ENCODE data around the gene TAF13.

TAF13 gene

GRCh38 chr1:109099938-109100773 lies 24.4 kb upstream of the TAF13 start:
- no peaks in the 10 kb centered on the region for H3K27me3 Mint-ChIP-seq
- no peaks in the 10 kb centered on the region for H3K9me3 Mint-ChIP-seq
- peak overlapping the region; percentile 89 to 99 for H3K4me3 Mint-ChIP-seq
- ATAC-seq (peak; percentile 96), DNase-seq (peak; percentile 96 to 97)
- H3K4me1 Mint-ChIP-seq = peaks cover 26% of the 10 kb centered on the region
- H3K27ac Mint-ChIP-seq = peak overlapping the region; percentile 94 to 99

- no peak for ATAC-seq
- Mint-ChIP-seq H3K27ac (no peak overlapping the region), H3K4me3 (no peak overlapping the region), H3K27me3 (no peaks in the 10 kb centered on the region), H3K4me1 (peaks cover 32% of the 10 kb centered on the region), H3K9me3 (no peaks in the 10 kb centered on the region)
- no peak for DNase-seq
These were observed 20.3 kb upstream of the TAF13 start for GRCh38 chr1:109096120-109096519.

GRCh38 chr1:109095631-109096030 lies 19.8 kb upstream of the TAF13 start:
- Mint-ChIP-seq H3K4me1 (peaks cover 28% of the 10 kb centered on the region), H3K27ac (no peak overlapping the region), H3K4me3 (no peak overlapping the region), H3K27me3 (no peaks in the 10 kb centered on the region), H3K9me3 (no peaks in the 10 kb centered on the region)
- DNase-seq (no peak), ATAC-seq (no peak)

- H3K4me3 Mint-ChIP-seq = no peak overlapping the region
- no peak overlapping the region for H3K27ac Mint-ChIP-seq
These were observed 19.1 kb upstream of the TAF13 start for GRCh38 chr1:109094871-109095270.

GRCh38 chr1:109094377-109094803 lies 18.6 kb upstream of the TAF13 start:
- Mint-ChIP-seq H3K4me3 (no peak overlapping the region), H3K27me3 (no peaks in the 10 kb centered on the region), H3K9me3 (no peaks in the 10 kb centered on the region), H3K4me1 (peaks cover 28% of the 10 kb centered on the region), H3K27ac (no peak overlapping the region)
- ATAC-seq (no peak), DNase-seq (no peak)

More at GRCh38 chr1:109094871-109095270, 19.1 kb upstream of the TAF13 start:
- no peak for DNase-seq
- no peak for ATAC-seq
- H3K9me3 Mint-ChIP-seq = no peaks in the 10 kb centered on the region
- H3K27me3 Mint-ChIP-seq = no peaks in the 10 kb centered on the region
- H3K4me1 Mint-ChIP-seq = peaks cover 28% of the 10 kb centered on the region

- H3K4me1 Mint-ChIP-seq = peaks cover 30% of the 10 kb centered on the region
- no peaks in the 10 kb centered on the region for H3K9me3 Mint-ChIP-seq
- no peaks in the 10 kb centered on the region for H3K27me3 Mint-ChIP-seq
- H3K4me3 Mint-ChIP-seq = peak overlapping the region; percentile 86 to 93
- peak overlapping the region; percentile 95 to 96 for H3K27ac Mint-ChIP-seq
- DNase-seq (no peak), ATAC-seq (no peak)
These were observed 16.0 kb upstream of the TAF13 start for GRCh38 chr1:109091839-109092193.

- peak; percentile 68 for ATAC-seq
- no peak for DNase-seq
- Mint-ChIP-seq H3K4me3 (peak overlapping the region; percentile 86 to 93), H3K4me1 (peaks cover 30% of the 10 kb centered on the region), H3K27ac (peak overlapping the region; percentile 95 to 96), H3K9me3 (no peaks in the 10 kb centered on the region), H3K27me3 (no peaks in the 10 kb centered on the region)
These were observed 15.5 kb upstream of the TAF13 start for GRCh38 chr1:109091078-109091838.

- Mint-ChIP-seq H3K4me3 (peak within 1 kb of the TSS; percentile 86 to 93), H3K27me3 (no peaks in the 10 kb centered on the region), H3K9me3 (no peaks in the 10 kb centered on the region), H3K27ac (peak within 1 kb of the TSS; percentile 95 to 96), H3K4me1 (peaks cover 30% of the 10 kb centered on the region)
- ATAC-seq (peak; percentile 97), DNase-seq (peak; percentile 86 to 92)
These were observed 14.6 kb upstream of the TAF13 start, which contains the start of gene TMEM167B for GRCh38 chr1:109090196-109091077. Gene TMEM167B (plus strand): TSS chr1:109090764. CDS start chr1:109090873, 109 bp downstream.

GRCh38 chr1:109089242-109090015 lies 13.6 kb upstream of the TAF13 start:
- H3K27me3 Mint-ChIP-seq = no peaks in the 10 kb centered on the region
- ATAC-seq = peak; percentile 32
- H3K27ac Mint-ChIP-seq = peak overlapping the region; percentile 52 to 95
- peaks cover 30% of the 10 kb centered on the region for H3K4me1 Mint-ChIP-seq
- peak; percentile 43 to 57 for DNase-seq
- peak overlapping the region; percentile 86 to 93 for H3K4me3 Mint-ChIP-seq
- H3K9me3 Mint-ChIP-seq = no peaks in the 10 kb centered on the region

GRCh38 chr1:109084563-109085517 lies 9.0 kb upstream of the TAF13 start:
- H3K9me3 Mint-ChIP-seq = no peaks in the 10 kb centered on the region
- no peak for DNase-seq
- ATAC-seq = no peak

GRCh38 chr1:109083923-109084322 lies 8.1 kb upstream of the TAF13 start:
- no peak overlapping the region for H3K27ac Mint-ChIP-seq
- H3K4me3 Mint-ChIP-seq = no peak overlapping the region
- no peaks in the 10 kb centered on the region for H3K4me1 Mint-ChIP-seq
- H3K9me3 Mint-ChIP-seq = no peaks in the 10 kb centered on the region
- no peaks in the 10 kb centered on the region for H3K27me3 Mint-ChIP-seq
- no peak for ATAC-seq
- DNase-seq = no peak

More at GRCh38 chr1:109084563-109085517, 9.0 kb upstream of the TAF13 start:
- Mint-ChIP-seq H3K27ac (no peak overlapping the region), H3K4me1 (peaks cover 8% of the 10 kb centered on the region), H3K27me3 (no peaks in the 10 kb centered on the region), H3K4me3 (no peak overlapping the region)

GRCh38 chr1:109083501-109083900 lies 7.7 kb upstream of the TAF13 start:
- H3K4me3 Mint-ChIP-seq = no peak overlapping the region
- H3K9me3 Mint-ChIP-seq = no peaks in the 10 kb centered on the region
- no peak for ATAC-seq

GRCh38 chr1:109080441-109081082 lies 4.8 kb upstream of the TAF13 start:
- Mint-ChIP-seq H3K27ac (no peak overlapping the region), H3K4me3 (no peak overlapping the region)

More at GRCh38 chr1:109083501-109083900, 7.7 kb upstream of the TAF13 start:
- no peaks in the 10 kb centered on the region for H3K27me3 Mint-ChIP-seq
- DNase-seq = no peak
- no peak overlapping the region for H3K27ac Mint-ChIP-seq
- H3K4me1 Mint-ChIP-seq = no peaks in the 10 kb centered on the region

More at GRCh38 chr1:109080441-109081082, 4.8 kb upstream of the TAF13 start:
- DNase-seq (no peak), ATAC-seq (no peak)
- Mint-ChIP-seq H3K9me3 (no peaks in the 10 kb centered on the region), H3K4me1 (peaks cover 5% of the 10 kb centered on the region), H3K27me3 (no peaks in the 10 kb centered on the region)
